ENCODE measurements around the gene HMGCS1.

HMGCS1 gene

GRCh38 chr5:43357878-43358281, 44.7 kb upstream of the HMGCS1 start:
- Histone ChIP-seq H3K4me2 (ENCODE audit: insufficient read depth, low read length) (no peak overlapping the region), H3K79me2 (ENCODE audit: insufficient read depth, low read length) (no peaks in the 10 kb centered on the region), H3K4me3 (ENCODE audit: low read depth in 1 of 2, low read length in 2 of 2) (no peak overlapping the region), H2AFZ (ENCODE audit: low read depth, low read length) (no peak overlapping the region), H3K9ac (ENCODE audit: low read depth, low read length) (no peak overlapping the region), H4K20me1 (ENCODE audit: insufficient read depth, low read length) (no peaks in the 10 kb centered on the region), H3K36me3 (ENCODE audit: insufficient read depth, low read length) (no peaks in the 10 kb centered on the region), H3K4me1 (ENCODE audit: insufficient read depth, low read length) (no peaks in the 10 kb centered on the region), H3K9me3 (ENCODE audit: insufficient read depth, low read length, severe bottlenecking) (peaks cover 6% of the 10 kb centered on the region), H3K27ac (ENCODE audit: low read length) (no peak overlapping the region), H3K27me3 (ENCODE audit: insufficient read depth, low read length, poor library complexity) (no peaks in the 10 kb centered on the region)
- DNase-seq: no peak
- no peak for ATAC-seq (ENCODE audit: insufficient read depth, low read depth)
- TF ChIP-seq CTCF (IDR thresholded peaks at IDR 0.05; ENCODE audit: borderline replicate concordance, extremely low read depth, low read length, poor library complexity, severe bottlenecking) (no peak), EZH2 (IDR thresholded peaks at IDR 0.05; ENCODE audit: borderline replicate concordance, low read depth, low read length, severe bottlenecking) (no peak)

- H3K4me1 ChIP-seq (ENCODE audit: insufficient read depth, low read length): no peaks in the 10 kb centered on the region
- no peak overlapping the region for H3K4me2 ChIP-seq (ENCODE audit: insufficient read depth, low read length)
- no peak for ATAC-seq (ENCODE audit: insufficient read depth, low read depth)
- no peaks in the 10 kb centered on the region for H3K79me2 ChIP-seq (ENCODE audit: insufficient read depth, low read length)
- no peaks in the 10 kb centered on the region for H4K20me1 ChIP-seq (ENCODE audit: insufficient read depth, low read length)
- TF ChIP-seq EZH2 (IDR thresholded peaks at IDR 0.05; ENCODE audit: borderline replicate concordance, low read depth, low read length, severe bottlenecking) (no peak), CTCF (IDR thresholded peaks at IDR 0.05; ENCODE audit: borderline replicate concordance, extremely low read depth, low read length, poor library complexity, severe bottlenecking) (no peak)
- no peak overlapping the region for H2AFZ ChIP-seq (ENCODE audit: low read depth, low read length)
- H3K36me3 ChIP-seq (ENCODE audit: insufficient read depth, low read length): no peaks in the 10 kb centered on the region
- peaks cover 6% of the 10 kb centered on the region for H3K9me3 ChIP-seq (ENCODE audit: insufficient read depth, low read length, severe bottlenecking)
- no peak overlapping the region for H3K4me3 ChIP-seq (ENCODE audit: low read depth in 1 of 2, low read length in 2 of 2)
- no peak overlapping the region for H3K9ac ChIP-seq (ENCODE audit: low read depth, low read length)
- DNase-seq: no peak
- H3K27me3 ChIP-seq (ENCODE audit: insufficient read depth, low read length, poor library complexity): no peaks in the 10 kb centered on the region
- H3K27ac ChIP-seq (ENCODE audit: low read length): no peak overlapping the region
These were observed 43.9 kb upstream of the HMGCS1 start for GRCh38 chr5:43357067-43357466.

- ATAC-seq (ENCODE audit: insufficient read depth, low read depth): no peak
- Histone ChIP-seq H2AFZ (ENCODE audit: low read depth, low read length) (no peak overlapping the region), H3K4me2 (ENCODE audit: insufficient read depth, low read length) (no peak overlapping the region), H3K79me2 (ENCODE audit: insufficient read depth, low read length) (no peaks in the 10 kb centered on the region), H3K27ac (ENCODE audit: low read length) (no peak overlapping the region), H3K9me3 (ENCODE audit: insufficient read depth, low read length, severe bottlenecking) (peaks cover 4% of the 10 kb centered on the region), H3K27me3 (ENCODE audit: insufficient read depth, low read length, poor library complexity) (no peaks in the 10 kb centered on the region), H3K4me3 (ENCODE audit: low read depth in 1 of 2, low read length in 2 of 2) (no peak overlapping the region), H3K9ac (ENCODE audit: low read depth, low read length) (no peak overlapping the region), H3K4me1 (ENCODE audit: insufficient read depth, low read length) (no peaks in the 10 kb centered on the region), H4K20me1 (ENCODE audit: insufficient read depth, low read length) (no peaks in the 10 kb centered on the region), H3K36me3 (ENCODE audit: insufficient read depth, low read length) (no peaks in the 10 kb centered on the region)
- no peak for TF ChIP-seq CTCF (IDR thresholded peaks at IDR 0.05; ENCODE audit: borderline replicate concordance, extremely low read depth, low read length, poor library complexity, severe bottlenecking)
- TF ChIP-seq EZH2 (IDR thresholded peaks at IDR 0.05; ENCODE audit: borderline replicate concordance, low read depth, low read length, severe bottlenecking): no peak
- no peak for DNase-seq
These were observed 41.6 kb upstream of the HMGCS1 start for GRCh38 chr5:43354774-43355173.

GRCh38 chr5:43353668-43354067, 40.5 kb upstream of the HMGCS1 start:
- Histone ChIP-seq H3K4me2 (ENCODE audit: insufficient read depth, low read length) (no peak overlapping the region), H3K4me3 (ENCODE audit: low read depth in 1 of 2, low read length in 2 of 2) (no peak overlapping the region), H4K20me1 (ENCODE audit: insufficient read depth, low read length) (no peaks in the 10 kb centered on the region), H3K9ac (ENCODE audit: low read depth, low read length) (no peak overlapping the region), H3K36me3 (ENCODE audit: insufficient read depth, low read length) (no peaks in the 10 kb centered on the region), H3K27ac (ENCODE audit: low read length) (no peak overlapping the region), H3K9me3 (ENCODE audit: insufficient read depth, low read length, severe bottlenecking) (no peaks in the 10 kb centered on the region), H3K4me1 (ENCODE audit: insufficient read depth, low read length) (no peaks in the 10 kb centered on the region), H3K27me3 (ENCODE audit: insufficient read depth, low read length, poor library complexity) (no peaks in the 10 kb centered on the region), H2AFZ (ENCODE audit: low read depth, low read length) (no peak overlapping the region), H3K79me2 (ENCODE audit: insufficient read depth, low read length) (no peaks in the 10 kb centered on the region)
- ATAC-seq (ENCODE audit: insufficient read depth, low read depth) (no peak), DNase-seq (no peak)
- no peak for TF ChIP-seq CTCF (IDR thresholded peaks at IDR 0.05; ENCODE audit: borderline replicate concordance, extremely low read depth, low read length, poor library complexity, severe bottlenecking)
- TF ChIP-seq EZH2 (IDR thresholded peaks at IDR 0.05; ENCODE audit: borderline replicate concordance, low read depth, low read length, severe bottlenecking): no peak

Data from DND-41 (cell line).